HTERT RPE-1 (cell line): ENCODE data around the gene SOCS6.

Experiments used
- in situ Hi-C: fragments of 300-500 bp; cut with MboI; formaldehyde crosslinking; loops from 4 replicates; pipeline ENCODE4 v1.14.3; 2020; ENCODE audit warnings: low sequenced_read_pairs

SOCS6 gene

GRCh38 chr18:70288171-70288850 is 534 bp upstream of the SOCS6 start:
- in situ Hi-C loops: no loop called here

DNA sequence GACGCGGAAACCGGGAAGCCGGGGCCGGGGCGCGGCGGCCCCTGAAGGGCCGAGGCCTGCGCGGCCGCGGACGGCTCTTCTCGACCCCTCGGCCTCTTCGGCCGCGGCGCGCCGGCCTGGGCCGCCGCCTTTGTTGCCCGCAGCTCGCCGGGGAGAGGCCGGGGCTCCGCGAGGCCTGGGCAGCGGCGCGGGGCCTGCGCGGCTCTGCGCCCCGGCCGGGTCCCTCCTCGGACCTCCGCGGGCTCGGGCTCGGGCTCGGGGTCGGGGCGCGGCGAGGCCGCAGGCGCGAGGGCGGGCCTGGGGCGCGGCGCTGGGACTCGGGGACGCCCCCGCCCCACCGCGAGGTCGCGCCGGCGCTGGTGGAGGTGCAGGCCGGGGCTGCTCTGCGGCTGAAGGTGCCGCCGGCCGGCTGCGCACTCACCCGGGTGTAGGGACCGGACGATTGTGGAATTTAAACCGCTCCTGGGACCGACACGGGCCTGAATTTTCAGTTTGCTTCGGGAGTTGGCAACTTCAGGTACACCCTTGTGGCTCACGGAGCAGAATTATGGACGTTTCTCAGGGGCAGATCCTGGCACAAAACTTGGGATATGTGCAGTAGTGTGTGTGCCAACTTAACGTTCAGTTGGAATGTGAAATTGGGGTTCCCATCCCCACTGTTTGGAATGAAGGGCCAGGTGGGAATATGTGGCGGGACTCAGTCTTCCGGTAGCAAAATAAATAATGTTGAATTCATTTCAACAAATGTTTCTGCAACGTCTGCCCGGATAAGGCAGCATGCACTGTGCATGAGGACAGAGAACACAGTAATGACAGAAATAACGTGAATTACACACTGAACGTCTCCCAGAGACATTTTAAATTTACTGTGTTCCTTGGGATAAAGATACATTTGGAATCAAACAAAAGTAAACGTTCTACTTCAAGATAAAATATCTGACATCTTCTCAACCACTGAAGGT is 787 bp downstream of the SOCS6 start:
- in situ Hi-C loops: no loop called here

GRCh38 chr18:70290482-70291294 is 1.8 kb downstream of the SOCS6 start:
- in situ Hi-C loops: no loop called here

- in situ Hi-C loops: no loop called here
These were observed 2.4 kb downstream of the SOCS6 start for GRCh38 chr18:70291295-70291574.

- in situ Hi-C loops: no loop called here
These were observed 3.8 kb downstream of the SOCS6 start for GRCh38 chr18:70292628-70293027.

DNA sequence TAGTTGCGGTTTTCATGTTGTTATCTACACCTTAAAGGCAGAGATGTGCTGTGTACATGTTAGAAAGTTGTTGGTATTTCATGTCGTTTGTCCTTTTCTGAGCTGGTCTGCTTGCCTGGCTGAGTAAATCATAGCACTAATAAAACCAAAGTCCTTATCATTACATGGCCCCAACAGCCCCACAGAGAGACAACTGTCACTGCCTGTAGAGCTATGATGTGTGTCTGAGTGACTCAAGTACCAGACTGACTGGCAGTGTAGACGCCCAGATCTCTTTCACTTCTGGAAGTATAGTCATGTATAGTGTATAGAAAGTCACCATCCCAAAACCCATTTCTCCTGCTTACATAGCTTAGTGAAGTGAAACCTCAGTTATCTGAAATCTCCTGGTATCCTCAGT is 4.3 kb downstream of the SOCS6 start:
- in situ Hi-C loops: no loop called here

GRCh38 chr18:70294471-70295191 is 5.8 kb downstream of the SOCS6 start:
- in situ Hi-C loops: no loop called here

- in situ Hi-C loops: no loop called here
These were observed 6.6 kb downstream of the SOCS6 start for GRCh38 chr18:70295192-70296188.

GRCh38 chr18:70296289-70296688 is 7.4 kb downstream of the SOCS6 start:
- in situ Hi-C loops: no loop called here

DNA sequence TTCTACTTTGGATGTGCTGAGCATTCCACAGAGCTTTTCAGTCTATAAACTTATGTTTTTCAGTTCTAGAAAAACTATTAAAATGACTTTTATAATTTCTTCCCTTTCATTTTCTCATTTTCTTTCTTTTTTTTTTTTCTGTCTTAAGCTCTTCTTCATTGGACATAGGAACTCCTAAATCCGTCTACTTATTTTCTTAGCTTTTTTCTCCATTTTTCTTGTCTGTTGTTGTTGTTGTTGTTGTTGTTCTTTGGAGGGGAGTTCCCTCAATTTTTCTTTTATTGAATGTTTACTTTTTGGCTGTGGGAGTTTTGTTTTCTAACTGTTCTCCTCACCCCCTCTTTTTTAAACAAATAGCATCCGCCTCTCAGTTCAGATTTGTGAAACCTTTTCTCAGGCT is 7.9 kb downstream of the SOCS6 start:
- in situ Hi-C loops: no loop called here

DNA sequence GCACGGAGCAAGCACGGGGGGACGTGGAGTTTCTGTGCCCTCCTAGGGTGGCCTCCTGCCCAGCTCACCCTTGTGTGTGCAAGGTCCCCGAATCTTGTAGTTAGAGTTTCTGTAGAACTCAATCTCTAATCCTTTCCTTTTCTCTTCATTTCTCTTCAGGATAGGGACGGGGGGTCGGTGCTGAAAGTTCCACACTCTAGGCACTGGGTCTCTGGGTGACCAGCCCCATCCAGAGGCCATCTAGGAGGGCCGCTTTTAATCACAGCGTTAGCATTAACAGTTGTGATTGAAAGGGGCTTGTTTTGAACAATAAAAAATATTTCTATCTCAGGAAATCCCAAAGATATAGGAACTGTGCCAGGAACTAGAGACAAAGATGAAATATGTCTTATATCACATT is 10.5 kb downstream of the SOCS6 start:
- in situ Hi-C loops: no loop called here

DNA sequence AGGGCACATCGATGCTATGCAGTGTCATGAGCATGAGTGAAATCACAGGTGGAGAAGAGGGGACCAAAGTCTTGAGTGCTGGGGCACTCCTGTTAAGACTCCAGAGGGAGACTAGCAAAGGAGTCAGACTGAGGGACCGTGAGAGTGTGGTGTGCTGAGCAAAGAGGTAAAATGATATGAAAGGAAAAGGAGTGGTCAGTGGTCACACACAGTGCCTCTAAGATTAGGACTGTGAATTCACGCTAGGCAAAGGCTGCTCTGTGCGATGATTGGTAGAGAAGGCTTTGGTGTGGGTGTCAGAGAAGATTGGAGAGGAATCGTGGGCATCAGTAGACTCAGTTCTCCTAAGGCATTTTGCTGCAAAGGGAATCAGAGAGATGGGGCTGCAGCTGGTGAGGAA is 12.8 kb downstream of the SOCS6 start:
- in situ Hi-C loops: no loop called here

GRCh38 chr18:70308555-70309294 is 19.9 kb downstream of the SOCS6 start:
- in situ Hi-C loops: no loop called here

DNA sequence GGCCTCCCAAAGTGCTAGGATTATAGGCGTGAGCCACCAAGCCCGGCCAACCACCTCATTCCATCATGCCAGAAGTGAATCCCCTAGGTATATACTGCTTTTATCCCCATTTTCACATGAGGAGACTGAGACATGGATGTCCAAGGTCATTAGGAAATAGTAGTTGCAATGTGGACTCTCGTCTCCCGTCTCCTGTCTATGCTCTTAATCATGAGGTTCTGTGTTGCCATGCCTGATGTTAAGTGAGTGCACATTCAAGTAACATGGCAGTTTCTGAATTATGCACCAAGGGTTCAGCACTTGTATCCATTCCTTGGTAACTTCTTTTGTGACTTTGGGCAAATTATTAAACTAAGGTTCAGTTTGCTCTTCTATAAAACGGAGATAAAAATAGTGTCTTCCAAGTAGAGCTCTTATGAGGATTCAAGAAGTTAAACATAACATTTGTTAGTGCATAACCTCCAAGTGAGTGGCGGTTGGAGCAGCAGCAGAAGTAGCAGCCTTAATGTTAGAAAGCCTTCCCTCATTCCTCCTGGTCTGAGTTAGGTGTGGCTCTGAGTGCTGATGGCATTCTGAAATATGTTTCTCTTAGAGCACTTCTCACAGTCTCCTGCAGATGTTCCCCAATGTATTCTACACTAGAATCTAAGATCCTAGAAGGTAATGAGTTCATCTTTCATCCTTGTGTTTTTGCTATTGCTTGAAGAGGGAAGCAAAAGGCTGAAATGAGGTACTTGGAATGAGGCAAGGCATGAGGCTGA is 21.9 kb downstream of the SOCS6 start:
- in situ Hi-C loops: no loop called here

DNA sequence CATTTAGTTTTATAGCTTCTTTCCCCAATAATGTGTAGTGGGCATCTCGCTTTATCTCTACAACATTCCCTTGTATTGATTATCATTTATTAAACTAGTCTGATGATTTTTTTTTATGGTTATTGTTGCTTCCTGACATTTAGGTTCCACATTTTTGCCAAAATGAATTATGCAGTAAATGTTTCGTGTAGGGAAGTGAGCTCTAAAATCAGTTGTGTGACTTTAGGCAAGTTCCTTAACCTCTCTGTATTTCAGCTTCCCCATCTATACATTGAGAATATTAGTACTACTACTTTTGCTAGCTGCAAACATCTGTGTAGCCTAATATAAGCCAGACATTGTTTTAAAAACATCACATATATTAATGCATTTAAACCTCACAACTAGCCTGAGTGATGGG is 22.9 kb downstream of the SOCS6 start:
- in situ Hi-C loops: no loop called here

DNA sequence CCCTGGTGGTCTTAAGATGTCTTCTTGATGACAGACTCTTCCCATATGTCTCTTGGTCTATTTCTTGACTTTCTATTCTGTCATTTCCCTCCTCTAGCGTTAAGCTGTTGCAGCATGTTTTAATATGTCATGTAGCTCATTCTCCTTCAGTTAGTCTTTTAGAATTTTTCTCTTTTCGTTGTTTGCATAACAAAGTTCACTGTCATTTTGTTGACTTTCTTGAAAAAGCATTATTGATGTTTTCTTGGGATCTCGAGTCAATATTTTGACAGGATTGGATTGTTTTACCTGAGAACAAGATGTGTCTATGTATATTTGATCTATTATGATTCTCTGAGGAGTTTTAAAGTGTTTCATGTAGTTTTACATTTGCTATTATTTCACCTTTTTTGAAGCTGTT is 24.8 kb downstream of the SOCS6 start:
- in situ Hi-C loops: no loop called here

DNA sequence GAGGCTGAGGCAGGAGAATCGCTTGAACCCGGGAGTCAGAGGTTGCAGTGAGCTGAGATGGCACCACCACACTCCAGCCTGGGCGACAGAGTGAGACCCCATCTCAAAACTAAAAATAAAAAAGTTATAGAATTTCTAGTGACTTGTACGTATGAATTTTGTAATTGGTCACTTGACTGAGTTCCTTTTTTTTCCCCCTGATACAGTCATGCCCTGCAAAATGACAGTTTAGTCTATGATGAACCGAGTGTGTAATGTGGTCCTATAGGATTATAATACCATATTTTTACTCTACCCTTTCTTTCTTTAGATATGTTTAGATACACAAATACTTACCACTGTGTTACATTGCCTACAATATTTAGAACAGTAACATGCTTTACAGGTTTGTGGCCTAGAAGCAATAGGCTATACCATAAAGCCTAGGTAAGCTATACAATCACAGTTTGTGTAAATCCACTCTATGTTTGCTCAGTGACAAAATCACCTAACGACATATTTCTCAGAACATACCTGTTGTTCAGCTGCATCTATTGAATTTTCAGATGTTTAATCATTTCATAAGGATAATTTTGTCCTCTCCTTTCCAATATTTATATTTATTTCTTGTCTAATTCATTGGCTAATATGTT is 25.4 kb downstream of the SOCS6 start:
- in situ Hi-C loops: no loop called here

DNA sequence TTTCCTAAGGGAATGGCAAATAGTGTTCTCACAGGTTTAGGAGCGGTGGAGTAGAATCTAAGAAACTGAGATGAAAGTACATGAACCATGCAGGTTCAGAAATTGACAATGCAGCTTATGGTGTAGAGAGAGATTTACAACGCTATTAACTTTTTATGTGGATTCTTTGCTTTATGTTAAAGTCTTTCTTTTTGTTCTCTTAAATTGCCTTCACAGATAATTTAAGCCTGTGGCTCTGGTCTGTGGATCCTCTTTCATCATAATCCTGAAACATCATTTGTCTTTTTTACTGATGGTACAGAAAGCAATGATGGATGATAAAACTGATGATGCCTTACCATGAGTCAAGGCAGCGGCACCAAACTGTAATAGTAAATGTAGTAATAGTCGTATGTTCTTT is 30.3 kb downstream of the SOCS6 start:
- in situ Hi-C loops: no loop called here
